GM12878 (cell line): ENCODE data around the gene GALNT11.

Experiments
- CEBPB ChIP-seq, 2 experiments: fragments of 150-350 bp in 1 of 2; IDR thresholded peaks; 2 replicates each; pipeline ENCODE4 v1.6.1; 2012 to 2014; ENCODE audit warnings: low read depth in 2 of 2, low read length in 2 of 2, borderline replicate concordance in 1 of 2, inconsistent platforms in 1 of 2
- CTCF ChIP-seq, 3 experiments: IDR thresholded peaks in 2 of 3; conservative IDR thresholded peaks in 1 of 3; 2 replicates each; pipeline ENCODE4 v1.5.1; 2011; ENCODE audit warnings: low read depth in 3 of 3, low read length in 3 of 3, mild to moderate bottlenecking in 3 of 3, control low read depth in 2 of 3, moderate library complexity in 2 of 3, inconsistent platforms in 1 of 3, mixed read lengths in 1 of 3; ENCODE audit not compliant: control insufficient read depth in 2 of 3, insufficient read depth in 1 of 3; ENCODE audit errors: extremely low read depth in 1 of 3
- POLR2A ChIP-seq: IDR thresholded peaks from 2 replicates; pipeline ENCODE4 v1.6.1; 2011; ENCODE audit warnings: low read depth, mild to moderate bottlenecking, low read length
- TBL1XR1 ChIP-seq: IDR thresholded peaks from 2 replicates; pipeline ENCODE4 v1.6.1; 2012; ENCODE audit warnings: low read depth, low read length, improper control_type of control experiment
- USF1 ChIP-seq: IDR thresholded peaks from 2 replicates; pipeline ENCODE4 v1.6.1; 2011; ENCODE audit warnings: borderline replicate concordance, low read depth, mild to moderate bottlenecking, moderate library complexity, mixed read lengths, low read length; ENCODE audit not compliant: insufficient read depth; ENCODE audit errors: extremely low read length
- ZNF207 ChIP-seq: fragments of 450-650 bp; IDR thresholded peaks from 2 replicates; pipeline ENCODE4 v1.6.1; 2014; ENCODE audit warnings: antibody characterized with exemption, mild to moderate bottlenecking, borderline replicate concordance
- ZNF217 ChIP-seq: fragments of 450-650 bp; IDR thresholded peaks from 2 replicates; pipeline ENCODE4 v1.6.1; 2017; ENCODE audit warnings: antibody characterized with exemption, mild to moderate bottlenecking
- ZNF274 ChIP-seq: IDR thresholded peaks from one replicate; pipeline ENCODE4 v1.8.0; 2011; ENCODE audit not compliant: insufficient read length, insufficient read depth

GRCh38 chr7:152025077-152025936 is at the start of gene GALNT11:
- TF ChIP-seq TBL1XR1 (no peak), CTCF (IDR thresholded peaks at IDR 0.05 in 2 of 3, conservative IDR thresholded peaks at IDR 0.05 in 1 of 3; ENCODE audit: control insufficient read depth in 2 of 3, extremely low read depth in 1 of 3, insufficient read depth in 1 of 3, low read depth in 3 of 3, low read length in 3 of 3) (peak in 2 of 3 experiments; percentile 16 to 33; a peak in 3 of 6 replicates), POLR2A (peak; percentile 79), CEBPB (IDR thresholded peaks at IDR 0.05; ENCODE audit: borderline replicate concordance in 1 of 2, low read depth in 2 of 2, low read length in 2 of 2) (no peak), USF1 (peak; percentile 71), ZNF217 (no peak), ZNF207 (no peak), ZNF274 (no peak)
